Measurements from ENCODE around the gene SNX20.

DNA sequence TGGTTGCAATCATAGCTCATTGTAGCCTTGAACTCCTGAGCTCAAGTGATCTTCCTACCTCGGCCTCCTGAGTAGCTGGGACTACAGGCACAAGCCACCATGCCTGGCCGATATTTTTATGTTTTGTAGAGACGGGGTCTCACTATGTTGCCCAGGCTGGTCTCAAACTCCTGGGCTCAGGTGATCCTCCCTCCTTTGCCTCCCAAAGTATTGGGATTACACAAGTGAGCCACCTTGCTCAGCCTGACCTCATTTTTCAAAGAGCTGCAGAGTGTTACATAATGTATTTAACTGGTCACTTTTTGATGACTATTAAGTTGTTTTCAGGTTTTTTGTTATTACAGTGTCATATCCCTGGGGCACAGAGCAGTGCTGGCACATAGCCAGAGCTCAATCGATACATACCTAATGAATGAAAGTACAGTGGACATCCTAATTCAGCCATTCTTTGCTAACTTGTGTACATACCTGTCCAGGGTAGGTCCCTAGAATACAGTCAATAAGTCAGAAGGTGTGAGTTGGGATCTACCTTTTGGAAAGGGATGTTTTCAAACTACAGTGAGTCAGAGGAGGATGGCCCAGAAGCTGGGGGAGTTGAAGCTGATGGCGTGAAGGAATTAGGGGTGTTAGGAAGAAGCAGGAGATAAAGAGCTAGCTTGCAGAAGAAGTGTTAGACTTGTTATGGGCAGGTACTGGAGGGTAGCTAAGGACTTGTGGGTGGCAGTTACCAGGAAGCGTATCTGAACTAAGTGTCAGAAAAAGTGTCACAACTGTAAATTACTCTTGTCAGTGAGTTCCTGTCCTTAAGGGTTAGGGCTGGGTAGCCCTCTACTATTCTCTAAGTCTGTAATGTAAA, 40.7 kb upstream of the SNX20 start:
- no peak for TF ChIP-seq POLR2A (IDR thresholded peaks at IDR 0.05)
- TF ChIP-seq, protein P1, sequence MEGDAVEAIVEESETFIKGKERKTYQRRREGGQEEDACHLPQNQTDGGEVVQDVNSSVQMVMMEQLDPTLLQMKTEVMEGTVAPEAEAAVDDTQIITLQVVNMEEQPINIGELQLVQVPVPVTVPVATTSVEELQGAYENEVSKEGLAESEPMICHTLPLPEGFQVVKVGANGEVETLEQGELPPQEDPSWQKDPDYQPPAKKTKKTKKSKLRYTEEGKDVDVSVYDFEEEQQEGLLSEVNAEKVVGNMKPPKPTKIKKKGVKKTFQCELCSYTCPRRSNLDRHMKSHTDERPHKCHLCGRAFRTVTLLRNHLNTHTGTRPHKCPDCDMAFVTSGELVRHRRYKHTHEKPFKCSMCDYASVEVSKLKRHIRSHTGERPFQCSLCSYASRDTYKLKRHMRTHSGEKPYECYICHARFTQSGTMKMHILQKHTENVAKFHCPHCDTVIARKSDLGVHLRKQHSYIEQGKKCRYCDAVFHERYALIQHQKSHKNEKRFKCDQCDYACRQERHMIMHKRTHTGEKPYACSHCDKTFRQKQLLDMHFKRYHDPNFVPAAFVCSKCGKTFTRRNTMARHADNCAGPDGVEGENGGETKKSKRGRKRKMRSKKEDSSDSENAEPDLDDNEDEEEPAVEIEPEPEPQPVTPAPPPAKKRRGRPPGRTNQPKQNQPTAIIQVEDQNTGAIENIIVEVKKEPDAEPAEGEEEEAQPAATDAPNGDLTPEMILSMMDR (IDR thresholded peaks at IDR 0.05 in 4 of 5, conservative IDR thresholded peaks at IDR 0.05 in 1 of 5): no peak

Data from gastrocnemius medialis (tissue), 4 donors.